Activated T-helper 2 cell treated with anti-CD3 and anti-CD28 coated beads, Interferon-gamma antibody, Interleukin-2, Interleukin-4, amounts not matched to agents 10 μg/mL and 5 μg/mL and 100 μg/mL, durations not matched to agents 14 hours and 24 hours and 36 hours (primary cell): ENCODE measurements around the gene CELF1. TPM values are rescaled to one million over a fixed set of nuclear protein-coding genes. Genes with fewer than 3 reads are reported as not detected.
A peak's percentile ranks its signal among the peaks of the same experiment; 100 is the strongest.
"Not testable (repeated sequence)": the region's sequence is repeated elsewhere in the genome, so short reads cannot be mapped to it uniquely, and the experiment has no call there.

ENCODE experiments used
- DNase-seq: peaks from one replicate; pipeline ENCODE4 v3.0.0; 2021; ENCODE audit warnings: low spot score
- H3K27ac Mint-ChIP-seq: one replicate; pipeline ENCODE4 v1.8.0; 2021; ENCODE audit warnings: mixed read lengths
- H3K27me3 Mint-ChIP-seq: one replicate; pipeline ENCODE4 v1.8.0; 2021; ENCODE audit warnings: low read depth, mixed read lengths
- H3K36me3 Mint-ChIP-seq: one replicate; pipeline ENCODE4 v1.8.0; 2021; ENCODE audit warnings: low read depth, mixed read lengths
- H3K4me1 Mint-ChIP-seq: one replicate; pipeline ENCODE4 v1.8.0; 2021; ENCODE audit warnings: low read depth, mixed read lengths
- H3K4me3 Mint-ChIP-seq: one replicate; pipeline ENCODE4 v1.8.0; 2021; ENCODE audit warnings: low read depth, mild to moderate bottlenecking, moderate library complexity, mixed read lengths
- H3K9me3 Mint-ChIP-seq: one replicate; pipeline ENCODE4 v1.8.0; 2021; ENCODE audit warnings: mixed read lengths
- intact Hi-C: fragments of 100-400 bp; cut with micrococcal nuclease; formaldehyde crosslinking; loops from one replicate; pipeline ENCODE4 v1.15.1; 2023
- total RNA-seq: library from RNA; stranded (reverse); gene quantifications from 2 replicates; pipeline ENCODE4 v1.2.3, GENCODE V29; 2022

CELF1 gene
- total RNA-seq, 1 donor from 2014 or later = 132 TPM

DNA sequence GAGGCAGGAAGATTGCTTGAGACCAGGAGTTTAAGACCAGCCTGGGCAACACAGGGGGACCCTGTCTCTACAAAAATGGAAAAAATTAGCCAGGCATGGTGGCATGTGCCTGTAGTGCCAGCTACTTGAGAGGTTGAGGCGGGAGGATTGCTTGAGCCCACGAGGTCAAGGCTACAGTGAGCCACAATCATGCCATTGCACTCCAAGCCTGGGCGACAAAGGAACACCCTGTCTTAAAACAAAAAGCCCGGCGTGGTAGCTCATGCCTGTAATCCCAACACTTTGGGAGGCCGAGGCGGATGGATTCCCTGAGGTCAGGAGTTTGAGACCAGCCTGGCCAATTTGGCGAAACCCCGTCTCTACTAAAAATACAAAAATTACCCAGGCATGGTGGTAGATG, 22.2 kb downstream of the CELF1 start:
- H3K27ac Mint-ChIP-seq, H3K4me3 Mint-ChIP-seq, DNase-seq, H3K9me3 Mint-ChIP-seq, H3K27me3 Mint-ChIP-seq, intact Hi-C loops: not testable (repeated sequence)
- Mint-ChIP-seq H3K4me1 (peaks cover 22% of the 10 kb centered on the region), H3K36me3 (peaks cover 17% of the 10 kb centered on the region)

DNA sequence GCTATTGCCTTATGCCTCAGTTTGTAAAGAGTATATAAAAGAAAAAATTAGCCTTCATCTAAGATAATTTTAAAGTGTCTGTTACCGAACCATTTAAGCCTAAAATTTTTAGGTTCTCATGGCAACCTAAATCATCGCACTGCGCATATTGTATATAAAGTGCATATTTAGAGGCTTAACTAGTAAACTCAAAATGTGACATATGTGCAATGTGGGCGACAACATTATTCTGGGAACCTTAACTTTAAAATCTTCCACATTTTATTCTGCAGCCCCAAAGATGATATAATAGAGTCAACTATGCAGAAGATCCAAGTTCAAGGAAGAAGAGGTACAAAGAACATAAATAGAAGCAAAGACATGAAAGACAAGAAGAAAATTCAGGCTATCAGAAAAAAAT, 23.0 kb downstream of the CELF1 start:
- no peak for DNase-seq
- H3K27ac Mint-ChIP-seq = no peak overlapping the region
- H3K9me3 Mint-ChIP-seq = no peaks in the 10 kb centered on the region
- peaks cover 28% of the 10 kb centered on the region for H3K4me1 Mint-ChIP-seq
- intact Hi-C loops = no loop called here
- H3K4me3 Mint-ChIP-seq = no peak overlapping the region
- H3K27me3 Mint-ChIP-seq = no peaks in the 10 kb centered on the region
- peaks cover 20% of the 10 kb centered on the region for H3K36me3 Mint-ChIP-seq

- Mint-ChIP-seq H3K36me3 (peaks cover 18% of the 10 kb centered on the region), H3K9me3 (no peaks in the 10 kb centered on the region), H3K4me3 (no peak overlapping the region), H3K27me3 (no peaks in the 10 kb centered on the region), H3K27ac (no peak overlapping the region), H3K4me1 (peaks cover 40% of the 10 kb centered on the region)
- no peak for DNase-seq
- intact Hi-C loops = no loop called here
Measured at GRCh38 chr11:47527186-47527585, 25.7 kb downstream of the CELF1 start.

- H3K27me3 Mint-ChIP-seq, H3K27ac Mint-ChIP-seq, intact Hi-C loops, DNase-seq, H3K9me3 Mint-ChIP-seq, H3K4me3 Mint-ChIP-seq: not testable (repeated sequence)
- Mint-ChIP-seq H3K4me1 (peaks cover 43% of the 10 kb centered on the region), H3K36me3 (peaks cover 18% of the 10 kb centered on the region)
Measured at GRCh38 chr11:47526032-47526431, 26.9 kb downstream of the CELF1 start.

GRCh38 chr11:47524291-47524874, 28.5 kb downstream of the CELF1 start:
- Mint-ChIP-seq H3K27ac (peak overlapping the region; percentile 81), H3K4me3 (peak overlapping the region; percentile 45), H3K4me1 (peaks cover 42% of the 10 kb centered on the region), H3K36me3 (peaks cover 15% of the 10 kb centered on the region), H3K9me3 (no peaks in the 10 kb centered on the region), H3K27me3 (no peaks in the 10 kb centered on the region)
- intact Hi-C loops = loop anchor here (2.0 kb wide), 1 partner anchor 16 kb away; no protein-coding TSS in a partner anchor
- no peak for DNase-seq

DNA sequence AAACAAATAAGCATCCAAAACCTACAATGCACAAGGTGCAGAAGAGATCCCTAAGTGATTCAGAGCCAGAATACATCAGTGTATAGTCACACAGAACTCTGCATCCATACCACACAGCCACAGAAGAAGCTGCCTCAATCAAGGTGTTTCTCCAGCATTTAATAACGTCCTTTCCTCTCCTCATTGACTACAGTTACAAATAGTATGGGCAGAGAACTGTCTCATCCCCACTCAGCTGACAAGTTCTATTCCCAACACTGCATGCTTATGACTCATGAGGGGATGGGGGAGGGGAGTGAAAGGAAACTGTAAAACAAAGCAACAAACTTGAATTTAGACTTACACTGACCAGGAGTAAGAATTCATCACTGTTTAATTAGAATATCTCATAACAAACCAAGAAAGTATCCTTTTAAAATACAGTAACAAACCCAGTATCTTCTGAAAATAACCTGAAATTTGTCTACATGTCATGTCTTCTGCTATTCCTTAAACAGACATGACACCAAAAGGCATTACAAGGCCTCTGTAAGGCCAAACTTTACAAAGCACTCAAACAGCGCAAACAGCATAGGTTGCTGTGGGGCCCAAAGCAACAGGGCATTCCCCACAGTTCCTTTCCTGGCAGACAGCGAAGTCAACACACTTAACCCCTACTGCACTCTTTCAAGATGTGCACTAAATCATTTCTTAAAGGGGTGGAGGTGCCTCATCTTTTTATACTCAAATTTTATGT, 29.3 kb downstream of the CELF1 start:
- Mint-ChIP-seq H3K27me3 (no peaks in the 10 kb centered on the region), H3K27ac (peak overlapping the region; percentile 81), H3K36me3 (peaks cover 17% of the 10 kb centered on the region), H3K4me3 (peak overlapping the region; percentile 27), H3K9me3 (no peaks in the 10 kb centered on the region), H3K4me1 (peaks cover 47% of the 10 kb centered on the region)
- DNase-seq = no peak
- intact Hi-C loops = loop anchor here (1.0 to 2.0 kb wide), 3 partner anchors 8 to 29 kb away; no protein-coding TSS in a partner anchor

DNA sequence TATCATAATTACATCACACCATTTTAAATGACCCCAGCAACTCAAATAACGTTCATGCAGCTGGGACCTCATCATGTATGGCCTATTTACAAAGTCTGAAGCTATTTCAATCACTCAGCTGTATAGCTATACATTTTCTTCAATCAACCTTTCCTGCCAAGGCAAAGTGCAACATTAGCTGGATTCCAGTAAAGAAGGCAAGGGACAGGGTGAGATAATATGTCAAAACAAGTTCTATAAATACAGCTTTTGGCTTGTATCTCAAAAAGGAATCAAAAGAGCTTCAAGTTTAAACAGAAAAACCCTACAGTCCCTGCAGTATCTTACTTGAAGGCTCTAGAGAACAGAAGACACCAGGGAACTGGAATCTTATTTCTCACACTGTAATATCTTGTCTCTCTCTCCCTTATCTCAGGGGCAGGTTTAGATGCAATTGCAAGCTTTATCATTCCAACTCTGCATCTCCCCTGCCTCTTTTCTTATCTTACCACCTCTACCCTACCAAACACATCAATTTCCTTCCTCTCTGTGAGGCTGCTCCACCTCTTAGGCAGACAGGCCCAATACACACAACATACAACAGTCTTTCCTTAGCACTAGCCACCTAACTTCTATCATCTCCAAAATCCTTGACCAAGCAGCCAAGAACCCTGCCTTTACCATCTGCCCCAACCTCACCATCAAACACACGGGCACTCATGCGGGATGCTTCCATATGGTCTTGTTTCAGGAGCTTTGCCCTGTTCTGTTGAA, 34.5 kb downstream of the CELF1 start:
- H3K4me1 Mint-ChIP-seq = peaks cover 52% of the 10 kb centered on the region
- peak overlapping the region; percentile 0 for H3K4me3 Mint-ChIP-seq
- H3K27ac Mint-ChIP-seq = peak overlapping the region; percentile 64
- intact Hi-C loops = loop anchor here (10.0 kb wide), 1 partner anchor 276 kb away; no protein-coding TSS in a partner anchor
- peaks cover 12% of the 10 kb centered on the region for H3K36me3 Mint-ChIP-seq
- H3K9me3 Mint-ChIP-seq = no peaks in the 10 kb centered on the region
- H3K27me3 Mint-ChIP-seq = no peaks in the 10 kb centered on the region
- no peak for DNase-seq

GRCh38 chr11:47516984-47517853, 35.7 kb downstream of the CELF1 start:
- Mint-ChIP-seq H3K4me1 (peaks cover 53% of the 10 kb centered on the region), H3K27ac (no peak overlapping the region), H3K4me3 (no peak overlapping the region), H3K27me3 (no peaks in the 10 kb centered on the region), H3K9me3 (no peaks in the 10 kb centered on the region), H3K36me3 (peaks cover 12% of the 10 kb centered on the region)
- intact Hi-C loops = loop anchor here (10.0 kb wide), 1 partner anchor 278 kb away; no protein-coding TSS in a partner anchor
- DNase-seq = no peak

- no peak overlapping the region for H3K27ac Mint-ChIP-seq
- no peaks in the 10 kb centered on the region for H3K9me3 Mint-ChIP-seq
- H3K4me3 Mint-ChIP-seq = no peak overlapping the region
- H3K27me3 Mint-ChIP-seq = no peaks in the 10 kb centered on the region
- intact Hi-C loops = loop anchor here (10.0 kb wide), 1 partner anchor 279 kb away; no protein-coding TSS in a partner anchor
- H3K4me1 Mint-ChIP-seq = peaks cover 57% of the 10 kb centered on the region
- peaks cover 12% of the 10 kb centered on the region for H3K36me3 Mint-ChIP-seq
- DNase-seq = no peak
Measured at GRCh38 chr11:47516155-47516554, 36.8 kb downstream of the CELF1 start.

DNA sequence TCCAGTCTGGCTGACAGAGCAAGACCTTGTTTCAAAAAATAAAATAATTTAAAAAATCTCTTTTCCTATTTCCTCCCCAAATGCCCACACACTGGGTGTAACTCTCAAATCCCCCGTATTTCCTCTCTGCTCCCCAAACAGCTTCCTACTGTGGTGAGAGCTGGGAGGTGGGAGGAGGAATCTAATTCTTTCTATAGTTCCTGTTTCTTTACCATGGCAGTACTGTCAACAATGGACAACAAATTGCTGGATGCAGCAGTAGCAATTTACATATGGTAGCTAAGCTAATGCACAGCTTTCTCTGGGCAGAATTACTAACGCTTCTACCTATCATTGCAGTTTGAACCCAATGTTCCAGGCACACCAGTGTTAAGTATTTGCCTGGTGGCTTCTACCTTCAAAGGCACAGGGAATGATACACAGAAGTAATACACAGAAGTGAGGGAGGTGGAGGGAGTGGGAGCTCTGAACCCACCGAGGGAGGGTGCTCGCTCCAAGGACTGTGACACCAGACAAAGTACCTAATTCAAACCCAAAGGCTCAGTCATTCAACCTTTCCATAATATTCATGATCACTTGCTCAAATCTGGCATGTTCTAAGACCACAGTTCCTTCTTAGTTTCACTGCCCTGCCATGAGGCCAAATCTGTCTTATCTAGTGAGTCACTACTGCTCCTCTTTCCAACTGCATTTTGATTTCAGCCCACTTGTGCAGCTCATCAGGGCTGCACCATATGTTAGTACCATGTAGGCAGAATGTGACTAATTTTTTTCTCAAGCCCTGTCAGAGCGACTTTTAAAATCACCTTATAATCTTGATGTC, 37.9 kb downstream of the CELF1 start:
- peaks cover 64% of the 10 kb centered on the region for H3K4me1 Mint-ChIP-seq
- no peaks in the 10 kb centered on the region for H3K27me3 Mint-ChIP-seq
- no peaks in the 10 kb centered on the region for H3K9me3 Mint-ChIP-seq
- H3K27ac Mint-ChIP-seq = peak overlapping the region; percentile 92
- peaks cover 15% of the 10 kb centered on the region for H3K36me3 Mint-ChIP-seq
- DNase-seq = no peak
- H3K4me3 Mint-ChIP-seq = peak overlapping the region; percentile 31
- intact Hi-C loops = loop anchor here (1.0 to 10.0 kb wide), 5 partner anchors 8 to 280 kb away; partner anchors contain the start of gene CELF1

GRCh38 chr11:47512701-47513100, 40.2 kb downstream of the CELF1 start:
- Mint-ChIP-seq H3K4me3 (no peak overlapping the region), H3K4me1 (peaks cover 70% of the 10 kb centered on the region), H3K36me3 (peaks cover 13% of the 10 kb centered on the region), H3K27me3 (no peaks in the 10 kb centered on the region), H3K27ac (peak overlapping the region; percentile 62), H3K9me3 (no peaks in the 10 kb centered on the region)
- no peak for DNase-seq
- intact Hi-C loops = loop anchor here (10.0 kb wide), 1 partner anchor 282 kb away; no protein-coding TSS in a partner anchor
